ENCODE data around the gene EFNA4.

- TF ChIP-seq CTCF (IDR thresholded peaks at IDR 0.05; ENCODE audit: low read depth, low read length, poor library complexity, severe bottlenecking) (no peak), EZH2phosphoT487 (IDR thresholded peaks at IDR 0.05; ENCODE audit: borderline replicate concordance, low read length) (no peak)
Observed at GRCh38 chr1:155075535-155075934, 12.0 kb downstream of the EFNA4 start.
